Stimulated activated memory B cell treated with anti-CD40 and anti-IgM and Interleukin-4, amounts not matched to agents 10 μg/mL and 1 μg/mL and 100 μg/mL, for 72 hours (primary cell): ENCODE measurements around the gene EPS8L2.

Experiments used
- ATAC-seq: fragments of 150-1000 bp; cut with Tn5 transposase; 2 replicates; pipeline ENCODE4 v1.10.0; 2021
- H3K27ac Mint-ChIP-seq: one replicate; pipeline ENCODE4 v1.8.0; 2022; ENCODE audit warnings: mild to moderate bottlenecking, mixed read lengths
- H3K27me3 Mint-ChIP-seq: one replicate; pipeline ENCODE4 v1.8.0; 2022; ENCODE audit warnings: mixed read lengths
- H3K36me3 Mint-ChIP-seq: one replicate; pipeline ENCODE4 v1.8.0; 2022; ENCODE audit warnings: mixed read lengths
- H3K4me1 Mint-ChIP-seq: one replicate; pipeline ENCODE4 v1.8.0; 2022; ENCODE audit warnings: mixed read lengths
- H3K4me3 Mint-ChIP-seq: one replicate; pipeline ENCODE4 v1.8.0; 2022; ENCODE audit warnings: mild to moderate bottlenecking, moderate library complexity, mixed read lengths
- H3K9me3 Mint-ChIP-seq: one replicate; pipeline ENCODE4 v1.8.0; 2022; ENCODE audit warnings: mixed read lengths

Gene EPS8L2

GRCh38 chr11:742571-743201 is 36.7 kb downstream of the EPS8L2 start:
- Mint-ChIP-seq H3K36me3 (no peaks in the 10 kb centered on the region), H3K9me3 (no peaks in the 10 kb centered on the region), H3K4me3 (no peak overlapping the region), H3K4me1 (peaks cover 12% of the 10 kb centered on the region), H3K27me3 (peaks cover 12% of the 10 kb centered on the region), H3K27ac (no peak overlapping the region)
- no peak for ATAC-seq

- no peaks in the 10 kb centered on the region for H3K9me3 Mint-ChIP-seq
- no peak overlapping the region for H3K4me3 Mint-ChIP-seq
- no peak for ATAC-seq
- H3K36me3 Mint-ChIP-seq, result no peaks in the 10 kb centered on the region
- no peaks in the 10 kb centered on the region for H3K27me3 Mint-ChIP-seq
- no peak overlapping the region for H3K27ac Mint-ChIP-seq
- H3K4me1 Mint-ChIP-seq, result peaks cover 25% of the 10 kb centered on the region
Observed at GRCh38 chr11:745428-745827, 39.4 kb downstream of the EPS8L2 start.

GRCh38 chr11:746289-747157 is 40.5 kb downstream of the EPS8L2 start:
- Mint-ChIP-seq H3K27ac (peak overlapping the region; percentile 86), H3K27me3 (no peaks in the 10 kb centered on the region), H3K4me1 (peaks cover 25% of the 10 kb centered on the region)

GRCh38 chr11:747158-748006 is 41.4 kb downstream of the EPS8L2 start, which contains the start of gene TALDO1:
Gene TALDO1, plus strand, starts transcription at chr11:747464. Its CDS starts 18 bp downstream, at chr11:747482.
- Mint-ChIP-seq H3K27me3 (no peaks in the 10 kb centered on the region), H3K9me3 (no peaks in the 10 kb centered on the region), H3K4me1 (peaks cover 25% of the 10 kb centered on the region), H3K27ac (peak within 1 kb of the TSS; percentile 86), H3K4me3 (peak within 1 kb of the TSS; percentile 92), H3K36me3 (no peaks in the 10 kb centered on the region)
- ATAC-seq, result peak; percentile 96

More at GRCh38 chr11:746289-747157, 40.5 kb downstream of the EPS8L2 start:
- Mint-ChIP-seq H3K4me3 (peak overlapping the region; percentile 92), H3K9me3 (no peaks in the 10 kb centered on the region), H3K36me3 (no peaks in the 10 kb centered on the region)
- ATAC-seq, result peak; percentile 46

GRCh38 chr11:748007-748359 is 42.0 kb downstream of the EPS8L2 start:
- no peaks in the 10 kb centered on the region for H3K36me3 Mint-ChIP-seq
- no peaks in the 10 kb centered on the region for H3K9me3 Mint-ChIP-seq
- H3K27ac Mint-ChIP-seq, result peak overlapping the region; percentile 86
- H3K4me3 Mint-ChIP-seq, result peak overlapping the region; percentile 92
- no peaks in the 10 kb centered on the region for H3K27me3 Mint-ChIP-seq
- ATAC-seq, result peak; percentile 29
- peaks cover 25% of the 10 kb centered on the region for H3K4me1 Mint-ChIP-seq

- H3K9me3 Mint-ChIP-seq, result no peaks in the 10 kb centered on the region
- H3K4me1 Mint-ChIP-seq, result peaks cover 25% of the 10 kb centered on the region
- no peak for ATAC-seq
- H3K27me3 Mint-ChIP-seq, result no peaks in the 10 kb centered on the region
- no peak overlapping the region for H3K27ac Mint-ChIP-seq
- peak overlapping the region; percentile 46 for H3K4me3 Mint-ChIP-seq
- H3K36me3 Mint-ChIP-seq, result no peaks in the 10 kb centered on the region
Observed at GRCh38 chr11:749731-750130, 43.7 kb downstream of the EPS8L2 start.

- Mint-ChIP-seq H3K9me3 (no peaks in the 10 kb centered on the region), H3K27ac (no peak overlapping the region), H3K27me3 (no peaks in the 10 kb centered on the region), H3K4me3 (no peak overlapping the region), H3K36me3 (peaks cover 51% of the 10 kb centered on the region), H3K4me1 (no peaks in the 10 kb centered on the region)
- ATAC-seq, result no peak
Observed at GRCh38 chr11:760236-760635, 54.2 kb downstream of the EPS8L2 start.

GRCh38 chr11:761526-762108 is 55.6 kb downstream of the EPS8L2 start:
- no peak for ATAC-seq
- no peaks in the 10 kb centered on the region for H3K4me1 Mint-ChIP-seq
- H3K27ac Mint-ChIP-seq, result no peak overlapping the region
- H3K4me3 Mint-ChIP-seq, result no peak overlapping the region
- no peaks in the 10 kb centered on the region for H3K9me3 Mint-ChIP-seq
- H3K36me3 Mint-ChIP-seq, result peaks cover 45% of the 10 kb centered on the region
- no peaks in the 10 kb centered on the region for H3K27me3 Mint-ChIP-seq

GRCh38 chr11:762421-763072 is 56.5 kb downstream of the EPS8L2 start:
- Mint-ChIP-seq H3K36me3 (peaks cover 36% of the 10 kb centered on the region), H3K27ac (no peak overlapping the region), H3K4me1 (no peaks in the 10 kb centered on the region), H3K27me3 (no peaks in the 10 kb centered on the region), H3K9me3 (no peaks in the 10 kb centered on the region), H3K4me3 (no peak overlapping the region)
- no peak for ATAC-seq

- H3K4me1 Mint-ChIP-seq, result no peaks in the 10 kb centered on the region
- no peak for ATAC-seq
- no peak overlapping the region for H3K4me3 Mint-ChIP-seq
- H3K9me3 Mint-ChIP-seq, result no peaks in the 10 kb centered on the region
- H3K36me3 Mint-ChIP-seq, result peaks cover 31% of the 10 kb centered on the region
- H3K27me3 Mint-ChIP-seq, result no peaks in the 10 kb centered on the region
- no peak overlapping the region for H3K27ac Mint-ChIP-seq
Observed at GRCh38 chr11:763073-763463, 57.0 kb downstream of the EPS8L2 start.

GRCh38 chr11:763549-764321 is 57.7 kb downstream of the EPS8L2 start:
- ATAC-seq, result peak; percentile 3
- Mint-ChIP-seq H3K27ac (no peak overlapping the region), H3K4me1 (no peaks in the 10 kb centered on the region), H3K4me3 (no peak overlapping the region), H3K36me3 (peaks cover 28% of the 10 kb centered on the region), H3K27me3 (no peaks in the 10 kb centered on the region), H3K9me3 (no peaks in the 10 kb centered on the region)

GRCh38 chr11:764322-765024 is 58.4 kb downstream of the EPS8L2 start:
- no peak for ATAC-seq
- no peaks in the 10 kb centered on the region for H3K9me3 Mint-ChIP-seq
- H3K4me1 Mint-ChIP-seq, result no peaks in the 10 kb centered on the region
- H3K4me3 Mint-ChIP-seq, result no peak overlapping the region
- no peaks in the 10 kb centered on the region for H3K27me3 Mint-ChIP-seq
- peaks cover 28% of the 10 kb centered on the region for H3K36me3 Mint-ChIP-seq
- no peak overlapping the region for H3K27ac Mint-ChIP-seq

- ATAC-seq, result peak; percentile 80
- peaks cover 30% of the 10 kb centered on the region for H3K36me3 Mint-ChIP-seq
- H3K4me1 Mint-ChIP-seq, result no peaks in the 10 kb centered on the region
- no peak overlapping the region for H3K27ac Mint-ChIP-seq
- H3K4me3 Mint-ChIP-seq, result no peak overlapping the region
- H3K9me3 Mint-ChIP-seq, result no peaks in the 10 kb centered on the region
- no peaks in the 10 kb centered on the region for H3K27me3 Mint-ChIP-seq
Observed at GRCh38 chr11:765025-765801, 59.2 kb downstream of the EPS8L2 start.
